GM23248 (cell line): ENCODE results near the gene TIGD2. TPM values are rescaled to one million over a fixed set of nuclear protein-coding genes. Genes with fewer than 3 reads are reported as not detected.
A peak's percentile ranks its signal among the peaks of the same experiment; 100 is the strongest.

ENCODE experiments used
- DNase-seq: peaks from one replicate; pipeline ENCODE4 v3.0.0-alpha.2; 2015
- H2AFZ ChIP-seq: fragments of 200-600 bp; sonication (generic); 2 replicates; pipeline ENCODE4 v1.6.1; 2016; ENCODE audit warnings: antibody characterized with exemption
- H3F3A ChIP-seq: fragments of 200-600 bp; sonication (generic); 2 replicates; pipeline ENCODE4 v1.6.1; 2016; ENCODE audit warnings: mild to moderate bottlenecking, antibody characterized with exemption, mixed run types; ENCODE audit not compliant: insufficient read depth
- H3K27ac ChIP-seq: fragments of 200-600 bp; sonication (generic); 2 replicates; pipeline ENCODE4 v1.5.1; 2016; ENCODE audit warnings: mild to moderate bottlenecking
- H3K27me3 ChIP-seq: fragments of 200-600 bp; sonication (generic); replicated peaks from 2 replicates; pipeline ENCODE4 v1.6.1; 2016; ENCODE audit warnings: mild to moderate bottlenecking; ENCODE audit not compliant: insufficient read depth
- H3K36me3 ChIP-seq: fragments of 200-600 bp; sonication (generic); 2 replicates; pipeline ENCODE4 v1.6.1; 2016; ENCODE audit warnings: low read depth, mild to moderate bottlenecking
- H3K4me1 ChIP-seq: fragments of 200-600 bp; sonication (generic); 2 replicates; pipeline ENCODE4 v1.6.1; 2016; ENCODE audit warnings: mild to moderate bottlenecking; ENCODE audit not compliant: insufficient read depth
- H3K4me2 ChIP-seq: fragments of 200-600 bp; sonication (generic); one replicate; pipeline ENCODE4 v1.6.1; 2016; ENCODE audit warnings: mild to moderate bottlenecking; ENCODE audit not compliant: unreplicated experiment
- H3K4me3 ChIP-seq: fragments of 200-600 bp; sonication (generic); 2 replicates; pipeline ENCODE4 v1.5.1; 2016; ENCODE audit warnings: mild to moderate bottlenecking
- H3K79me2 ChIP-seq: fragments of 200-600 bp; sonication (generic); 2 replicates; pipeline ENCODE4 v1.6.1; 2016; ENCODE audit warnings: mild to moderate bottlenecking; ENCODE audit not compliant: insufficient read depth
- H3K9ac ChIP-seq: fragments of 200-600 bp; sonication (generic); 2 replicates; pipeline ENCODE4 v1.6.1; 2016; ENCODE audit warnings: mild to moderate bottlenecking
- H3K9me2 ChIP-seq: fragments of 200-600 bp; sonication (generic); 2 replicates; pipeline ENCODE4 v1.6.1; 2016; ENCODE audit warnings: mixed run types, mild to moderate bottlenecking, moderate library complexity; ENCODE audit not compliant: insufficient read depth
- H3K9me3 ChIP-seq: fragments of 200-600 bp; sonication (generic); one replicate; pipeline ENCODE4 v1.6.1; 2017; ENCODE audit warnings: low read depth
- H4K20me1 ChIP-seq: fragments of 200-600 bp; sonication (generic); 2 replicates; pipeline ENCODE4 v1.6.0; 2016; ENCODE audit not compliant: insufficient read depth
- EZH2 ChIP-seq: fragments of 200-600 bp; sonication (generic); IDR thresholded peaks from 2 replicates; pipeline ENCODE4 v1.6.1; 2018; ENCODE audit warnings: antibody characterized with exemption, mild to moderate bottlenecking; ENCODE audit not compliant: insufficient read depth, poor library complexity, severe bottlenecking
- EZH2phosphoT487 ChIP-seq: fragments of 200-600 bp; sonication (generic); IDR thresholded peaks from 2 replicates; pipeline ENCODE4 v1.6.1; 2018; ENCODE audit warnings: antibody characterized with exemption, moderate library complexity, mild to moderate bottlenecking, low read depth; ENCODE audit not compliant: insufficient read depth
- WGBS, 2 experiments: methylation state at CpG; one replicate each; pipeline ENCODE4 v1.1.6; 2015 to 2017; ENCODE audit warnings: low lambda C conversion rate in 2 of 2, low coverage in 1 of 2; ENCODE audit errors: missing lambda C conversion rate in 2 of 2; 5-methylcytosine and 5-hydroxymethylcytosine counted together
- in situ Hi-C: fragments of 300-500 bp; cut with MboI; formaldehyde crosslinking; loops from 2 replicates; pipeline ENCODE4 v1.15.0; 2020
- polyA plus RNA-seq: library from polyadenylated mRNA; unstranded; fragments of >200 nt; fragmentation: Nextera tagmentation; extraction: Ambion mirVana; gene quantifications from 2 replicates; pipeline ENCODE4 v1.2.1, GENCODE V29; 2016
- total RNA-seq: library from RNA; depleted of rRNA; stranded (reverse); fragments of >200 nt; shearing (Covaris generic); gene quantifications from 2 replicates; pipeline ENCODE4 v1.2.3, GENCODE V29; 2014

The TIGD2 gene
- total and polyA plus RNA-seq, 2 experiments from 2014 or later, result 7.6 to 9.9 TPM

GRCh38 chr4:89119166-89119565 lies 7.8 kb downstream of the TIGD2 start:
- 92 to 96% methylated on average over 1 of the region's 1 CpG for WGBS, 2 experiments
- Histone ChIP-seq H3K9me2 (no peaks in the 10 kb centered on the region), H3K27me3 (no peaks in the 10 kb centered on the region), H3K27ac (no peak overlapping the region), H3K9ac (no peak overlapping the region), H3F3A (peaks cover 7% of the 10 kb centered on the region; the same call in 1 of the 2 replicates), H3K9me3 (no peaks in the 10 kb centered on the region), H3K4me2 (no peak overlapping the region), H3K36me3 (no peaks in the 10 kb centered on the region), H3K4me1 (peaks cover 11% of the 10 kb centered on the region), H4K20me1 (no peaks in the 10 kb centered on the region), H3K4me3 (no peak overlapping the region), H2AFZ (no peak overlapping the region), H3K79me2 (no peaks in the 10 kb centered on the region)
- in situ Hi-C loops, result no loop called here
- no peak for TF ChIP-seq EZH2phosphoT487
- no peak for TF ChIP-seq EZH2
- peak; percentile 34 for DNase-seq

DNA sequence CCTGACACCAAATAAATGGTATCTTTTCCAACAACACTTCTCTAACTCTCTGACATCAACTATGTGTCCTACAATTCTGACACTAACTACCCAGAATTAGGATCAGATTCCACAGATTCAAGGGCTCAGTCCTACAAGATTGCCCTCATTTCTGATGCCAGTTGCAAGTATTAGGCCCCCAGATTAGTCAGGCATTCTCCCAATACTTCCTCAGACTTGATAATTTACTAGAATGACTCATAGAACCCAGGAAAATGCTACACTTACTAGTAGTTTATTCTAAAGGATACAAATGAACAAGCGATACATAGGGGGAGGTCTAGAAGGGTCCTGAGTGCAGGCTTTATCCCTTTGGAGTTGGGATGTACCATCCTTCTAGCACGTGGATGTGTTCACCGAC lies 8.5 kb downstream of the TIGD2 start:
- H3K4me1 ChIP-seq, result peaks cover 11% of the 10 kb centered on the region
- 98% methylated on average over 3 of the region's 3 CpGs for WGBS, 2 experiments
- no peak overlapping the region for H2AFZ ChIP-seq
- H3K27ac ChIP-seq, result no peak overlapping the region
- no peaks in the 10 kb centered on the region for H3K36me3 ChIP-seq
- H3F3A ChIP-seq, result peaks cover 7% of the 10 kb centered on the region; the same call in 1 of the 2 replicates
- in situ Hi-C loops, result no loop called here
- no peak overlapping the region for H3K4me3 ChIP-seq
- peak; percentile 36 for DNase-seq
- no peak overlapping the region for H3K4me2 ChIP-seq
- TF ChIP-seq EZH2phosphoT487 (no peak), EZH2 (no peak)
- H3K27me3 ChIP-seq, result no peaks in the 10 kb centered on the region
- H3K9me2 ChIP-seq, result no peaks in the 10 kb centered on the region
- no peak overlapping the region for H3K9ac ChIP-seq
- H4K20me1 ChIP-seq, result no peaks in the 10 kb centered on the region
- no peaks in the 10 kb centered on the region for H3K9me3 ChIP-seq
- H3K79me2 ChIP-seq, result no peaks in the 10 kb centered on the region

- Histone ChIP-seq H3K36me3 (no peaks in the 10 kb centered on the region), H2AFZ (no peak overlapping the region), H3K9me2 (no peaks in the 10 kb centered on the region), H3K9me3 (no peaks in the 10 kb centered on the region), H4K20me1 (no peaks in the 10 kb centered on the region), H3K4me1 (peaks cover 11% of the 10 kb centered on the region), H3F3A (peaks cover 7% of the 10 kb centered on the region; the same call in 1 of the 2 replicates), H3K27me3 (no peaks in the 10 kb centered on the region), H3K27ac (no peak overlapping the region), H3K4me3 (no peak overlapping the region), H3K79me2 (no peaks in the 10 kb centered on the region), H3K9ac (no peak overlapping the region), H3K4me2 (no peak overlapping the region)
- 88 to 97% methylated on average over 3 of the region's 3 CpGs for WGBS, 2 experiments
- in situ Hi-C loops, result no loop called here
- no peak for DNase-seq
- TF ChIP-seq EZH2phosphoT487 (no peak), EZH2 (no peak)
Observed at GRCh38 chr4:89121387-89122068, 10.2 kb downstream of the TIGD2 start.

DNA sequence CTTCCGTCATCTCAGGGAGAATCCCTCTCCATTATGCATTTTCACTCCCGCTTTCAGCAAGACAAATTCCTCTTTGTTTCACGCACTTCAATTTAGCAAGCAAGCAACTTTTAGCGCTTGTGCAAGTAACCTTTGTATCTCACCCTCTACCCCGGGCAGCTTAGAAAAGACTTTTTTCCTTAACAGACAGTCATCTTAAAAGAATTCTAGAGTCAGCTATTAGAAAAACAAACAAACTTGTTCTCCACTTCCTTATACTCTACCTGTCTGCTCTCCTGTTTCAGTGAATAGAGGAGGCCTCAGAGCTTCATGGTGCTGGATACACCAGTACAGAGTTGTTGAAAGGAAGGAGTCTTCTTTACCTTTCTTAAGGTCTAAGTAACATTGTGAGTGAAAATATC lies 12.1 kb downstream of the TIGD2 start:
- Histone ChIP-seq H2AFZ (no peak overlapping the region), H3K9me3 (no peaks in the 10 kb centered on the region), H3K4me2 (no peak overlapping the region), H3K9me2 (no peaks in the 10 kb centered on the region), H3F3A (peaks cover 7% of the 10 kb centered on the region; the same call in 1 of the 2 replicates), H3K79me2 (no peaks in the 10 kb centered on the region), H3K4me1 (peaks cover 11% of the 10 kb centered on the region), H3K27ac (no peak overlapping the region), H3K4me3 (no peak overlapping the region), H4K20me1 (no peaks in the 10 kb centered on the region), H3K27me3 (no peaks in the 10 kb centered on the region), H3K36me3 (no peaks in the 10 kb centered on the region), H3K9ac (no peak overlapping the region)
- in situ Hi-C loops, result no loop called here
- 92 to 94% methylated on average over 5 of the region's 5 CpGs for WGBS, 2 experiments
- TF ChIP-seq EZH2 (no peak), EZH2phosphoT487 (no peak)
- no peak for DNase-seq
